ENCODE results near the gene ZNF148.

GRCh38 chr3:125256675-125257074 is 118.5 kb downstream of the ZNF148 start:
- no peak for TF ChIP-seq ZNF274 (IDR thresholded peaks at IDR 0.05; ENCODE audit: low read depth, low read length)
- no peak for TF ChIP-seq YY1 (IDR thresholded peaks at IDR 0.05; ENCODE audit: insufficient read depth, insufficient read length)
